SU-DHL-6 (cell line): ENCODE results near the gene YWHAQ.

Experiments
- CTCF ChIP-seq: fragments of 200-600 bp; sonication (generic); IDR thresholded peaks from one replicate; pipeline ENCODE4 v1.5.1; 2017; ENCODE audit warnings: antibody characterized with exemption, mild to moderate bottlenecking, low read length, moderate library complexity; ENCODE audit not compliant: insufficient read depth, poor library complexity, severe bottlenecking
- EZH2phosphoT487 ChIP-seq: fragments of 200-600 bp; sonication (generic), shearing (Covaris generic); conservative IDR thresholded peaks from 2 replicates; pipeline ENCODE4 v1.6.1; 2018; ENCODE audit warnings: mild to moderate bottlenecking, antibody characterized with exemption, low read length, moderate library complexity, mixed read lengths

DNA sequence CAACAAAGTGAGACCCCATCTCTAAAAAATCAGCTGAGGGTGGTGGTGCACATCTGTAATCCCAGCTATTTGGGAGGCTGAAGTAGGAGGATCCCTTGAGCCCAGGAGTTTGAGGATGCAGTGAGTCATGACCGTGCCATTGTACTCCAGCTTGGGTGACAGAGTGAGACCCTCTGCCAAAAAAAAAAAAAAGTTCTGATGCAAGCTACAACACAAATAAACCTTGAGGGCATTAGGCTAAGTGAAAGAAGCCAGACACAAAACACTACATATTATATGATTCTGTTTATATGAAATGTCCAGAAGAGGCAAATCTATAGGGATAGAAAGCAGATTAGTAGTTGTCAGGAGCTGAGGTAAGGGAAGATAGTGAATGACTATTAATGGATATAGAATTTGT is 13.0 kb downstream of the YWHAQ start:
- no peak for TF ChIP-seq CTCF
- no peak for TF ChIP-seq EZH2phosphoT487
